K562 (cell line): ENCODE measurements around the gene ITPR2. TPM values are rescaled to one million over a fixed set of nuclear protein-coding genes. Genes with fewer than 3 reads are reported as not detected.

Experiments used
- ATAC-seq: fragments of 200-7000 bp; cut with Tn5 transposase; 3 replicates; pipeline ENCODE4 v1.9.1; 2020; ENCODE audit warnings: moderate library complexity
- BruUV-seq: library from RNA; stranded (reverse); fragments of 400-500 nt; replicated peaks from 2 replicates; lab custom pipeline; 2021; lab: Mats Ljungman, UMichigan
- CTCF ChIA-PET: fragments of 300-600 bp; formaldehyde crosslinking; extraction: SDS; loops from one replicate; lab custom pipeline; 2021; ENCODE audit warnings: low intra/inter-chr PET ratio; lab: Yijun Ruan, JAX
- POLR2A ChIA-PET: fragments of 300-600, 350-650 bp; sonication (Branson Sonifier 250); formaldehyde crosslinking; extraction: SDS; loops from one replicate; lab custom pipeline; 2021; ENCODE audit warnings: antibody characterized with exemption, inconsistent platforms; lab: Yijun Ruan, JAX
- DNase-seq, 4 experiments: peaks; one replicate each; pipeline versions ENCODE4 v3.0.0 to v3.0.0-alpha.2; 2011 to 2018; ENCODE audit warnings: low spot score in 3 of 4, mixed read lengths in 3 of 4; ENCODE audit errors: extremely low read depth in 1 of 4
- FAIRE-seq: peaks from 2 replicates; lab custom pipeline; 2011; peaks lifted over from hg19 to GRCh38; lab: Jason Lieb, UNC
- H2AFZ ChIP-seq: 2 replicates; pipeline ENCODE4 v1.6.0; 2011; ENCODE audit warnings: low read depth, low read length, control low read depth, inconsistent platforms
- H3K27ac ChIP-seq: fragments of 200-600 bp; 3 replicates; pipeline ENCODE4 v1.8.0; 2011; ENCODE audit warnings: low read depth, mild to moderate bottlenecking, control low read depth, inconsistent platforms, low read length, moderate library complexity, mixed read lengths; ENCODE audit errors: extremely low read depth
- H3K27me3 ChIP-seq, 2 experiments: fragments of 300-600 bp in 1 of 2; 2 replicates in 1 of 2; 3 replicates in 1 of 2; pipeline versions ENCODE4 v1.6.0 to v1.8.0; 2011; ENCODE audit warnings: inconsistent platforms in 2 of 2, low read length in 2 of 2, mild to moderate bottlenecking in 1 of 2, mixed read lengths in 1 of 2, moderate library complexity in 1 of 2; ENCODE audit not compliant: control insufficient read depth in 2 of 2, insufficient read depth in 2 of 2
- H3K36me3 ChIP-seq: fragments of 300-600 bp; 3 replicates; pipeline ENCODE4 v1.8.0; 2011; ENCODE audit warnings: mild to moderate bottlenecking, low read length, inconsistent platforms; ENCODE audit not compliant: control insufficient read depth, insufficient read depth
- H3K4me1 ChIP-seq, 2 experiments: fragments of 200-600 bp in 1 of 2; replicated peaks in 1 of 2; 2 replicates in 1 of 2; 3 replicates in 1 of 2; pipeline versions ENCODE4 v1.5.1 to v1.8.0; 2011; ENCODE audit warnings: inconsistent platforms in 2 of 2, low read length in 2 of 2, mild to moderate bottlenecking in 1 of 2, mixed read lengths in 1 of 2, moderate library complexity in 1 of 2; ENCODE audit not compliant: control insufficient read depth in 2 of 2, insufficient read depth in 2 of 2
- H3K4me2 ChIP-seq: 2 replicates; pipeline ENCODE4 v1.6.1; 2011; ENCODE audit warnings: low read length, control low read depth, inconsistent platforms, mixed read lengths; ENCODE audit not compliant: insufficient read depth
- H3K4me3 ChIP-seq: fragments of 200-600 bp; sonication (generic), shearing (Covaris generic); 2 replicates; pipeline ENCODE4 v1.5.1; 2016; ENCODE audit warnings: control low read depth, inconsistent platforms
- H3K79me2 ChIP-seq: fragments of 200-600 bp; 3 replicates; pipeline ENCODE4 v1.8.0; 2011; ENCODE audit warnings: low read length, inconsistent platforms; ENCODE audit not compliant: control insufficient read depth, insufficient read depth
- H3K9ac ChIP-seq, 2 experiments: 2 replicates each; pipeline versions ENCODE4 v1.6.0 to v1.6.1; 2011; ENCODE audit warnings: low read depth in 2 of 2, low read length in 2 of 2, control low read depth in 1 of 2, inconsistent platforms in 1 of 2, mild to moderate bottlenecking in 1 of 2, mixed read lengths in 1 of 2; ENCODE audit not compliant: insufficient read depth in 1 of 2
- H3K9me1 ChIP-seq: one replicate; pipeline ENCODE4 v1.6.0; 2011; ENCODE audit warnings: inconsistent platforms, mild to moderate bottlenecking, low read length, moderate library complexity; ENCODE audit not compliant: control insufficient read depth, insufficient read depth
- H3K9me3 ChIP-seq: replicated peaks from 2 replicates; pipeline ENCODE4 v1.5.1; 2011; ENCODE audit warnings: low read depth, low read length, inconsistent platforms; ENCODE audit not compliant: control insufficient read depth, insufficient read depth
- H4K20me1 ChIP-seq: replicated peaks from 2 replicates; pipeline ENCODE4 v1.6.1; 2011; ENCODE audit warnings: low read length, inconsistent platforms, mixed read lengths; ENCODE audit not compliant: control insufficient read depth, insufficient read depth
- HDAC3 ChIP-seq: fragments of 450-650 bp; IDR thresholded peaks from 2 replicates; pipeline ENCODE4 v1.6.1; 2018; ENCODE audit warnings: borderline replicate concordance, mild to moderate bottlenecking, moderate library complexity; ENCODE audit not compliant: partially characterized antibody
- HNRNPH1 ChIP-seq: fragments of 200-400 bp; formaldehyde crosslinking; optimal IDR thresholded peaks from 2 replicates; pipeline ENCODE3; 2017; ENCODE audit warnings: low read depth, mild to moderate bottlenecking, low read length, moderate library complexity
- POLR2G ChIP-seq: fragments of 200-400 bp; formaldehyde crosslinking; IDR thresholded peaks from 2 replicates; pipeline ENCODE4 v1.6.1; 2017; ENCODE audit warnings: low read depth, mild to moderate bottlenecking, antibody characterized with exemption, low read length, moderate library complexity
- SIRT6 ChIP-seq: IDR thresholded peaks from one replicate; pipeline ENCODE4 v1.6.1; 2012; ENCODE audit warnings: low read depth, mild to moderate bottlenecking, control low read depth, inconsistent platforms, low read length, moderate library complexity
- STAG1 ChIP-seq: sonication (generic); formaldehyde crosslinking; IDR thresholded peaks from 2 replicates; pipeline ENCODE4 v1.5.0; 2020; ENCODE audit warnings: missing genetic modification reagents, borderline replicate concordance
- TCF3 ChIP-seq: sonication (generic); formaldehyde crosslinking; IDR thresholded peaks from 2 replicates; pipeline ENCODE4 v1.4.0; 2020; ENCODE audit warnings: mild to moderate bottlenecking, missing genetic modification reagents
- TEAD1 ChIP-seq, 2 experiments: fragments of 450-650 bp in 1 of 2; sonication (generic) in 1 of 2; formaldehyde crosslinking; IDR thresholded peaks; 2 replicates each; pipeline versions ENCODE4 v1.4.0 to v1.8.0; 2020 to 2022; ENCODE audit warnings: mild to moderate bottlenecking in 2 of 2, missing genetic modification reagents in 1 of 2
- WGBS: fragments of 100-300 bp; shearing (Covaris generic); methylation state at CpG from one replicate; pipeline ENCODE4 v1.1.6; 2016; ENCODE audit warnings: low coverage, mixed read lengths; ENCODE audit not compliant: insufficient coverage; ENCODE audit errors: missing lambda C conversion rate; 5-methylcytosine and 5-hydroxymethylcytosine counted together
- in situ Hi-C: fragments of 300-500 bp; cut with MboI; formaldehyde crosslinking; loops from 4 replicates; pipeline ENCODE4 v1.15.0; 2018; ENCODE audit warnings: inconsistent platforms, mixed read lengths
- intact Hi-C: fragments of 100-400 bp; cut with micrococcal nuclease; formaldehyde crosslinking; loops from 2 replicates; pipeline ENCODE4 v1.14.2; 2022
- polyA plus RNA-seq, 8 experiments: library from polyadenylated mRNA; depleted of rRNA in 4 of 8; stranded (reverse) in 5 of 8; unstranded in 3 of 8; fragments of >200 nt; fragmentation: Nextera tagmentation in 2 of 8; fragmentation: Illumina TruSeq in 1 of 8; extraction: Ambion mirVana in 2 of 8; extraction: Trizol in 1 of 8; gene quantifications; 2 replicates each; pipeline versions ENCODE4 v1.2.1 to v1.2.3, GENCODE V29; 2011 to 2014; ENCODE audit warnings: inconsistent platforms in 1 of 8, missing spikeins in 1 of 8
- total RNA-seq, 7 experiments: library from RNA; depleted of rRNA in 6 of 7; stranded (reverse); fragments of >200 nt in 6 of 7; fragmentation: Illumina TruSeq in 2 of 7; extraction: Trizol in 2 of 7; gene quantifications; 2 replicates each; pipeline versions ENCODE4 v1.2.1 to v1.2.3, GENCODE V29; 2011 to 2021; ENCODE audit warnings: low replicate concordance in 1 of 7

ITPR2 gene
- total and polyA plus RNA-seq, 9 of the 15 experiments (the other 6 are each of a cell fraction or from before 2014, with no cell fraction given) = 0.21 to 3.3 (median 0.95) TPM

DNA sequence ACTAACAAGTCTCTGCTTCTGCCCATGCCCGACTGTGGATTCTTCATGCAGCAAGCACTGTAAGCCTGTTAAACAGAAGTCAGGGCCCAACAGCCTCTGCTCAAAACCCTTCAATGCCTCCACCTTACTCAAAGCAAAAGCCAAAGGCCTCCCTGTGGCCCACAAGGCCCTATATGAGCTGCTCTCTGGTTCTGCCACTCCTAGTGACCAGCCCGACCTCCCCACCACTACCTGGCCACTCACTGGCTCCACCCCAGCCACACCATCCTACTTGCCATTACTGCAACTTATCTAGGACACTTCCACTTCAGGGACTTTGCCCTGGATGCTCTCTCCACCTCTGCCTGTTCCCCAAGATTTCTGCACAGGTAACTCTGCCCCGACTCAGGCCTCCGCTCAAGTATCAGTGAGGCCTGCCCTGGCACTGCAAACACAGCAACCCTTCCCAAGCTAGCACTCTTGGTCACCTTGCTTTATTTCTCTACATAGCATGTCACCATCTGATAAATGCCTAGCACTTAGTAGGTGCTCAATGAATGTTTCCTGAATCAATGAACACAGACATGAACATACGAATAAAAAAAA lies 88.9 kb downstream of the ITPR2 start:
- ATAC-seq = no peak
- Histone ChIP-seq H3K27me3 (peaks cover 2 to 6% of the 10 kb centered on the region in 2 experiments; a peak in 2 of 5 replicates), H3K9me1 (no peaks in the 10 kb centered on the region), H3K79me2 (no peaks in the 10 kb centered on the region), H3K4me1 (no peaks in the 10 kb centered on the region), H4K20me1 (no peaks in the 10 kb centered on the region), H3K4me3 (no peak overlapping the region), H3K4me2 (no peak overlapping the region), H3K27ac (no peak overlapping the region), H3K9me3 (no peaks in the 10 kb centered on the region), H3K36me3 (no peaks in the 10 kb centered on the region), H2AFZ (no peak overlapping the region), H3K9ac (no peak overlapping the region)
- no peak for DNase-seq
- in situ Hi-C loops (no loop called here), intact Hi-C loops (no loop called here)
- no peak for FAIRE-seq
- BruUV-seq = no TSS peak
- no peak for TF ChIP-seq HDAC3
- TF ChIP-seq HNRNPH1 = no peak
- no peak for TF ChIP-seq SIRT6
- TF ChIP-seq TCF3 (CRISPR knock-in tag) = no peak
- TF ChIP-seq STAG1 (CRISPR knock-in tag) = no peak
- no peak for TF ChIP-seq TEAD1 (CRISPR knock-in tag; IDR thresholded peaks at IDR 0.05)
- no peak for TF ChIP-seq POLR2G
- ChIA-PET CTCF (no interaction called here), POLR2A (interaction anchor here (0.6 kb wide), 1 partner anchor 19 kb away, joined by 3 read pairs; no protein-coding TSS in a partner anchor)
- 1% methylated on average over 5 of the region's 5 CpGs for WGBS
